ENCODE results near the gene RNASEH2B. TPM values are rescaled to one million over a fixed set of nuclear protein-coding genes. Genes with fewer than 3 reads are reported as not detected.
A peak's percentile ranks its signal among the peaks of the same experiment; 100 is the strongest.

RNASEH2B gene
- total RNA-seq, 2 donors from 2014 or later: 39.2 to 65.0 TPM

GRCh38 chr13:50950849-50951248 lies 41.3 kb downstream of the RNASEH2B start:
- ATAC-seq (no peak), DNase-seq (ENCODE audit: low spot score in 2 of 2) (no peak)
- H3K27ac Mint-ChIP-seq: peak overlapping the region in 1 of 2 donors; percentile 11
- peaks cover 7 to 17% of the 10 kb centered on the region in 2 donors for H3K36me3 Mint-ChIP-seq
- H3K9me3 Mint-ChIP-seq: no peaks in the 10 kb centered on the region

GRCh38 chr13:50951366-50951765 lies 41.8 kb downstream of the RNASEH2B start:
- no peak overlapping the region for H3K27ac Mint-ChIP-seq
- no peak for ATAC-seq
- peaks cover 7 to 17% of the 10 kb centered on the region in 2 donors for H3K36me3 Mint-ChIP-seq
- DNase-seq (ENCODE audit: low spot score in 2 of 2): no peak
- H3K9me3 Mint-ChIP-seq: no peaks in the 10 kb centered on the region

- no peak overlapping the region for H3K27ac Mint-ChIP-seq
- no peak for DNase-seq (ENCODE audit: low spot score in 2 of 2)
- H3K36me3 Mint-ChIP-seq: peaks cover 7 to 8% of the 10 kb centered on the region in 2 donors
- ATAC-seq: no peak
- no peaks in the 10 kb centered on the region for H3K9me3 Mint-ChIP-seq
These were observed 45.6 kb downstream of the RNASEH2B start for GRCh38 chr13:50955241-50955640.

- no peaks in the 10 kb centered on the region for H3K9me3 Mint-ChIP-seq
- H3K27ac Mint-ChIP-seq: no peak overlapping the region
- DNase-seq (ENCODE audit: low spot score in 2 of 2): no peak
- peaks cover 5 to 7% of the 10 kb centered on the region in 2 donors for H3K36me3 Mint-ChIP-seq
- ATAC-seq: no peak
These were observed 46.2 kb downstream of the RNASEH2B start for GRCh38 chr13:50955798-50956197.

GRCh38 chr13:50957620-50958019 lies 48.0 kb downstream of the RNASEH2B start:
- H3K27ac Mint-ChIP-seq: no peak overlapping the region
- ATAC-seq: no peak
- H3K36me3 Mint-ChIP-seq: peaks cover 0 to 7% of the 10 kb centered on the region in 2 donors
- no peak for DNase-seq (ENCODE audit: low spot score in 2 of 2)
- no peaks in the 10 kb centered on the region for H3K9me3 Mint-ChIP-seq

GRCh38 chr13:50969691-50970090 lies 60.1 kb downstream of the RNASEH2B start:
- no peak for ATAC-seq
- H3K27ac Mint-ChIP-seq: no peak overlapping the region
- no peaks in the 10 kb centered on the region for H3K9me3 Mint-ChIP-seq
- DNase-seq (ENCODE audit: low spot score in 2 of 2): no peak
- peaks cover 0 to 10% of the 10 kb centered on the region in 2 donors for H3K36me3 Mint-ChIP-seq

GRCh38 chr13:50970956-50971355 lies 61.4 kb downstream of the RNASEH2B start:
- peaks cover 7 to 18% of the 10 kb centered on the region in 2 donors for H3K36me3 Mint-ChIP-seq
- no peak for DNase-seq (ENCODE audit: low spot score in 2 of 2)
- no peaks in the 10 kb centered on the region for H3K9me3 Mint-ChIP-seq
- no peak overlapping the region for H3K27ac Mint-ChIP-seq
- ATAC-seq: no peak

- Mint-ChIP-seq H3K27ac (no peak overlapping the region), H3K36me3 (peaks cover 21 to 30% of the 10 kb centered on the region in 2 donors), H3K9me3 (no peaks in the 10 kb centered on the region)
- ATAC-seq: no peak
- no peak for DNase-seq (ENCODE audit: low spot score in 2 of 2)
These were observed 64.7 kb downstream of the RNASEH2B start for GRCh38 chr13:50974268-50974667.

- ATAC-seq: no peak
- H3K27ac Mint-ChIP-seq: no peak overlapping the region
- peaks cover 4 to 5% of the 10 kb centered on the region in 2 donors for H3K9me3 Mint-ChIP-seq
- DNase-seq (ENCODE audit: low spot score in 2 of 2): no peak
- peaks cover 26 to 32% of the 10 kb centered on the region in 2 donors for H3K36me3 Mint-ChIP-seq
These were observed 69.6 kb downstream of the RNASEH2B start for GRCh38 chr13:50979187-50979586.

GRCh38 chr13:50981686-50982085 lies 72.1 kb downstream of the RNASEH2B start:
- Mint-ChIP-seq H3K36me3 (peaks cover 13 to 18% of the 10 kb centered on the region in 2 donors), H3K27ac (peak overlapping the region in 1 of 2 donors; percentile 74), H3K9me3 (peaks cover 4 to 5% of the 10 kb centered on the region in 2 donors)
- DNase-seq (ENCODE audit: low spot score in 2 of 2): no peak
- ATAC-seq: no peak

GRCh38 chr13:50989476-50989875 lies 79.9 kb downstream of the RNASEH2B start:
- no peak for DNase-seq (ENCODE audit: low spot score in 2 of 2)
- Mint-ChIP-seq H3K27ac (no peak overlapping the region), H3K36me3 (peaks cover 0 to 6% of the 10 kb centered on the region in 2 donors), H3K9me3 (peaks cover 0 to 4% of the 10 kb centered on the region in 2 donors)
- ATAC-seq: no peak

GRCh38 chr13:50990065-50990817 lies 80.7 kb downstream of the RNASEH2B start:
- peaks cover 0 to 4% of the 10 kb centered on the region in 2 donors for H3K9me3 Mint-ChIP-seq
- ATAC-seq (no peak), DNase-seq (ENCODE audit: low spot score in 2 of 2) (no peak)
- peaks cover 0 to 6% of the 10 kb centered on the region in 2 donors for H3K36me3 Mint-ChIP-seq
- peak overlapping the region in 1 of 2 donors; percentile 68 for H3K27ac Mint-ChIP-seq

GRCh38 chr13:50990818-50991506 lies 81.4 kb downstream of the RNASEH2B start:
- Mint-ChIP-seq H3K27ac (peak overlapping the region in 1 of 2 donors; percentile 74), H3K36me3 (peaks cover 0 to 6% of the 10 kb centered on the region in 2 donors), H3K9me3 (peaks cover 0 to 4% of the 10 kb centered on the region in 2 donors)
- no peak for ATAC-seq
- DNase-seq (ENCODE audit: low spot score in 2 of 2): no peak

GRCh38 chr13:50991579-50992521 lies 82.3 kb downstream of the RNASEH2B start:
- Mint-ChIP-seq H3K27ac (peak overlapping the region; percentile 14 to 50), H3K9me3 (peaks cover 0 to 4% of the 10 kb centered on the region in 2 donors), H3K36me3 (peaks cover 0 to 6% of the 10 kb centered on the region in 2 donors)
- DNase-seq (ENCODE audit: low spot score in 2 of 2): peak in 1 of 2 donors; percentile 14
- ATAC-seq: peak; percentile 71 to 92

GRCh38 chr13:50993371-50993770 lies 83.8 kb downstream of the RNASEH2B start:
- peaks cover 0 to 6% of the 10 kb centered on the region in 2 donors for H3K36me3 Mint-ChIP-seq
- H3K9me3 Mint-ChIP-seq: peaks cover 0 to 4% of the 10 kb centered on the region in 2 donors
- no peak for ATAC-seq
- no peak for DNase-seq (ENCODE audit: low spot score in 2 of 2)
- no peak overlapping the region for H3K27ac Mint-ChIP-seq

GRCh38 chr13:50993934-50994333 lies 84.3 kb downstream of the RNASEH2B start:
- Mint-ChIP-seq H3K36me3 (peaks cover 0 to 2% of the 10 kb centered on the region in 2 donors), H3K9me3 (peaks cover 0 to 1% of the 10 kb centered on the region in 2 donors), H3K27ac (no peak overlapping the region)
- ATAC-seq (no peak), DNase-seq (ENCODE audit: low spot score in 2 of 2) (no peak)

All from activated naive CD4-positive, alpha-beta T cell treated with anti-CD3 and anti-CD28 coated beads, Interleukin-2, amount 50 U/mL, for 72 hours (primary cell).